PFSK-1 (cell line): ENCODE results near the gene ZSCAN5B.

Source experiments
- FOXP2 ChIP-seq: optimal IDR thresholded peaks from 2 replicates; pipeline ENCODE3; 2011; ENCODE audit warnings: borderline replicate concordance, control low read depth, inconsistent platforms; ENCODE audit not compliant: insufficient read depth; ENCODE audit errors: extremely low read length, extremely low read depth
- POLR2AphosphoS5 ChIP-seq: IDR thresholded peaks from 2 replicates; pipeline ENCODE4 v1.6.1; 2012; ENCODE audit warnings: low read depth, mild to moderate bottlenecking, control low read depth, low read length, moderate library complexity
- REST ChIP-seq, 2 experiments: IDR thresholded peaks; 2 replicates each; pipeline versions ENCODE4 v1.6.1 to v1.8.0; 2011 to 2012; ENCODE audit warnings: low read depth in 2 of 2, low read length in 2 of 2, control low read depth in 1 of 2, inconsistent platforms in 1 of 2, mild to moderate bottlenecking in 1 of 2, moderate library complexity in 1 of 2; ENCODE audit not compliant: insufficient read depth in 1 of 2
- SIN3A ChIP-seq: IDR thresholded peaks from 2 replicates; pipeline ENCODE4 v1.6.1; 2012; ENCODE audit warnings: mild to moderate bottlenecking, low read length, moderate library complexity, borderline replicate concordance; ENCODE audit not compliant: insufficient read depth
- TAF1 ChIP-seq: IDR thresholded peaks from 2 replicates; pipeline ENCODE4 v1.6.1; 2012; ENCODE audit warnings: low read length, control low read depth, borderline replicate concordance; ENCODE audit not compliant: insufficient read depth

GRCh38 chr19:56153507-56153906 is 44.1 kb downstream of the ZSCAN5B start:
- no peak for TF ChIP-seq POLR2AphosphoS5
- TF ChIP-seq FOXP2, result no peak
- TF ChIP-seq TAF1, result no peak
- TF ChIP-seq SIN3A, result no peak
- TF ChIP-seq REST (IDR thresholded peaks at IDR 0.05; ENCODE audit: insufficient read depth in 1 of 2, low read depth in 2 of 2, low read length in 2 of 2), result no peak
